8988T (cell line): ENCODE measurements around the gene KCNQ1OT1.

Source experiments
- DNase-seq: peaks from one replicate; pipeline ENCODE4 v3.0.0; 2011

The KCNQ1OT1 gene

GRCh38 chr11:2701898-2702434, 2.2 kb upstream of the KCNQ1OT1 start:
- DNase-seq, result no peak

- DNase-seq, result no peak
Measured at GRCh38 chr11:2701230-2701629, 1.4 kb upstream of the KCNQ1OT1 start.

DNA sequence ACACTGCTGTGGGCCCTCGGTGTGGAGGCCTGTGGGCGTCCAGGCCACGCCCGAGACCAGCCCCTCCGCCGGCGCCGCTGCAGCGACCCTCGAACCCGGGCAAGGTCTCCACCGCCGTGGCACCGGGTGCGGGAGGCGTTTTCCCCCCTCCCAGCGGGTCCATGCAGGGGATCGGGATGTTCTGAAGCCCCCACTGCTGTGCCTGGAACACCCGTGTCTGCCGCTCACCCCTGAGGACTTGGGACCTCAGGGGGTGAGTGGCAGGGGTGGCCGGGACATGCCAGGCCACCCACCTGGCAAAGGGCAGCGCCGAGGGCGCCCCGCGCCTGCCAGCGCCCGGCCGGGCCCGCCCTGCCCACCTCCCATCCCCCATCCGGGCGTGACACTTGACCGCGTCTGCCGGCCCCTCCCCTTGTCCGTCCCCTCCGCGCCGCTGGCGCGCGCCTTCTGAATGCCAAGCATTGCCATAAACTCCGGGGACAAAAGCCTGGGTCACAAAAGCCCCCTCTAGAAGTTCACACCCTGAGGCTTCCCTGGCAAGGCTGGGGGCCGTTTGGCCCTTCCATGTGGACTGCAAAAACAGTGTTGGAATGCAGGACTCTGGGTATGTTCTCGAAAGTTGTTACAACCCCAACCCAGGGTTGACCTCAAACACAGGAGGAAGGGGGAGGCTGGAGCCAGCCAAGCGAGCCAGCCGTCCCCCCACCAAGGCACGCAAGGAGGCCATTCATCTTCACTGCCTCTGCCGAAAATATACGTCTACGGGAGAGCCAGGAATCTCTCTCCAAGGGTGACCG, 819 bp upstream of the KCNQ1OT1 start:
- DNase-seq, result no peak

DNA sequence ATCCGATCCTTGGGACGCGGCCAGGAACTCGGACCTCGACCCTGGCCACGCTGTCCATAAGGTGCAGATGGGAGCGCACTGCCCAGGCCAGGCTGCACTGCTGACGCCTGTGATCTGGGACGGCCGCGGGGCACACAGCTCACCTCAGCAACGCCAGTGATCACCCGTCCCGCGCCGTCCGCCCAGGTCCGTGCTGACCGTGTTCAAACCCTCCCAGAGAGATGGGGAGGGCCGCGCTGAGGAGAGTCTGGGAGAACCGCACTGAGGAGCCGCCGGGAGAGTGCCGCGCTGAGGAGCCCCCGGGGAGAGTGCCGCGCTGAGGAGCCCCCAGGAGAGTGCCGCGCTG, 636 bp downstream of the KCNQ1OT1 start:
- no peak for DNase-seq

DNA sequence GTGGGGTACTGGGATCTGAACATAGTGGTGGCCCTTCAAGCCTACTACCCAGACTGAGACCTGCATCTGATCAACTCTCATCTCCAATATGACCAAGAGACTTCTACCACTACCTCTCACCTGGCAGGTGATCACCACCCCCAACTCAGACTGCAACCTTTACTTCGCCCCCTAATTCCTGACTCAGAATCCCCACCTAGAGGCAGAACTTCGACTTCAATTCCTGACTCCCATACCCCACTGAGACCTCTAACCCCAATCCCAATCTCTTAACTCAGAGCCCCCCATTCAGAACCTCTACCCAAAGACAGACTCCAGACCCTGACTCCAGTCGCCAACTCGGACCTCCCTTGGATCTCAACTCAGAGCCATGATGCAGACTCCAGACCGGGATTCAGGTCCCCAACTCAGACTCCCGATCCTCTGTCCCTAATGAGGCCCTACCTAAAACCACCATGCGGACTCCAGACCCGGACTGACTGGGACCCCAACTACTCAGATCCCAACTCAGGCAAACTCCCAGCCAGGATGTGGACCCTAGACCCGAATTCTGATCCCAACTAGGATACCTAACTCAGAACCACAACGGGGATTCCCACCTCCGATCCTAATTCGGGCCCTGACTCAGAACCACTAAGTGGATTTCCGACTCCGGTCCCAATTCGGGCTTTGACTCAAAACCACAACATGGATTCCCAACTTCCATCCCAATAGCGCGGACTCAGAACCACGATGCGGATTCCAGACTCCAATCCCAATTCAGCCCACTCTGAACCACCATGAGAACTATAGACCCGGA, 1.2 kb downstream of the KCNQ1OT1 start:
- DNase-seq, result no peak

DNA sequence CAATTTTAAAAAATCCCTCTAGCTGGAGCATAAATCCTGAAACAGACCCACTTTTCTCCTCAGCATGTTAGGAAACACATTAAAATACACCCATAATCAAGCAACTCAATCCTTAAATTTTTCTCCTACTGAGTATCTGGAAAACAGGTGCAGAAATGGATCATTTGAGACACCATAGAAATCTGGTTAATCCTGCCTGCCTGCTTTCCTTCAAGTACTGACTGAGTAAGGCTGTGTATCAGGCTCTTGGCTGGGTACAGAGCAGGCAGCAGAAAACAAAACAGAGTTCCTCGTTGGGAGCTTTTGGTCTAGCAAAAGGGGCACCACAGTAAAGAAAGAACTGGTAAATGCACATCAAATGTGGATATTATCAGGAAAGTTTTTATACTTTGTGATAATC, 1.9 kb downstream of the KCNQ1OT1 start:
- DNase-seq, result no peak

DNA sequence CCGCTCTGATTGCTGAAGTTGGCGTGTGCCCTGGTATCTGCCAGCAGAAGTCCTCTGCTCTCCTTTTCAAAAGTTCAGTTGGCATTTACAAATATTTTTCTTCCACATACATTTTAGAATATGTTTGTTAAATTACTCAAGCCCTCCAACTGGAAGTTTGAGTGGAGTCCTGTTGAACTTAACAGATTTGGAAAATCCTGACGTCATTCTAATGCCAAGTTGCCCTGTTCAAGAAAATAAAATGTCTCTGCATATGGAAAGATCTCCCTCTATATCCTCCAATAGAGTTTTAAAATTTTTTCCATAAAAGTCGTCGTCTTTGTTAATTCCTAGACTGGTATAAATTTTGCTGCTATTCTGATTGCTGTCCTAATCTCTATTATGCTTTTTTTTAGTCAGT, 3.3 kb downstream of the KCNQ1OT1 start:
- no peak for DNase-seq

GRCh38 chr11:2694995-2695939, 4.5 kb downstream of the KCNQ1OT1 start:
- no peak for DNase-seq

GRCh38 chr11:2694495-2694894, 5.3 kb downstream of the KCNQ1OT1 start:
- no peak for DNase-seq

DNA sequence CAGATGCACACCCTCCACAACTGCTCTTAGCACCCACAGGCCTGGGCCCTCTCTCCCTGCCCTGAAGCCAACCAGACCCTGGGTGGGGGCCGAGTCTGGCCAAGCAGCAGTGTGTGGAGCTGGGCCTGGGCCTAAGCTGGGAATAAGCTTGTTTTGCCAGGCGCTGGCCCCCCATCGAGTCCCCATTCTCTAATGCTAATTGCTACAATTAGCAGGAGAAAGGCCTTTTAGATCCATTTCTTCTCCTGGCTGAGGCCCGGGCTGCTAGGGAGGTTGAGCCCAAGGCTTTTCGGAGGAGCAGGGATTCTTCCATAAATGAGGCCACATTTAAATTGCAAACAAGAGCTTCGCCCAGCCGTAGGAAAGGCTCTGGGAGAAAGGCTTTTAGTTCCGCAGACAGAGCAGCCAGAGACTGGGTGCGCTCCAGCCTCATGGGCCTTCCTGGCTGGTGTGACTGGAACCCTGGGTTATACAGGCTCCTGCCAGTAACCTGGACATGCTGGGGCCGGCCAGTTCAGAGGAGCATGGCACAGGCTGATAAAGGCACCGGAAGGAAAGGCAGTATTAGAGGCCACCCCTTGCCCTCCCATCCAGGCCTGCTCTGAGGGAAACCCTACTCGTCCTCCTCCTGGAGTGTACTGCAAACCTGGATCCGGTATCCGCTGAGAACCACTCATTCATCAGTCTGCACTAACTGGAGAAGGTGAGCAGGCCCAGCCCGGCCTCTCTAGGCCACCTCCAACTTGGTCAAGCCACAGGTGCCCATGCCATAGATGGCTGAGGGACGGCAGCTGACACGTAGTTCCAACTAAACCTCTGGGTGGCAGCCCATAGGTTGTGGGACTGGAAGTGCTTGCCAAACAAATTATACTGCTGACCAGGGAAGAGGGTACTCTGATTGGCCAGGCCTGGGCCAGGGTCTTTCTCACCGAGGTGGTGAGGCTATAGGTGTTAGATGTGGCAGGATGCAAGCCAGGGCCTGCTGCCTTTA, 6.2 kb downstream of the KCNQ1OT1 start:
- no peak for DNase-seq

GRCh38 chr11:2691991-2692875, 7.6 kb downstream of the KCNQ1OT1 start:
- peak; percentile 79 for DNase-seq

DNA sequence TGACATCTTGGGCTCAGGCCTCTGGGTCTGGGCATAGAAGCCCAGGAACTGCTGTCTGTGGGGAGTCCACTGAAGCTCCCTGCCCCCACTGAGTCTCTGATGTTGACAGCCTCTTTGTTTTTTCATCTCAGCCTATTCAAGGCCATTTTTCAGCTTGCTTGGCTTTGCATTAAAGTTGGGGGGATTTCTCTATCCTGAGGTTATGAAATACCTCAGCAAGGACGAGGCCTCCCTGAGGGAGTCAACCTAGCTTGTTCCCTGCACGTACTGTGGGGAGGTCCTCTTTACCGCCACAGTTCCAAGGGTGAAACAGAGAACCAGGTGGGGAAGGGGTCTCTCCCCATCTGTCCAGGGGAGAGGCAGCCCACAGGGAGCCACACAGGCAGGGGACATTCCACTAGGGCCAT, 8.4 kb downstream of the KCNQ1OT1 start:
- DNase-seq, result no peak

DNA sequence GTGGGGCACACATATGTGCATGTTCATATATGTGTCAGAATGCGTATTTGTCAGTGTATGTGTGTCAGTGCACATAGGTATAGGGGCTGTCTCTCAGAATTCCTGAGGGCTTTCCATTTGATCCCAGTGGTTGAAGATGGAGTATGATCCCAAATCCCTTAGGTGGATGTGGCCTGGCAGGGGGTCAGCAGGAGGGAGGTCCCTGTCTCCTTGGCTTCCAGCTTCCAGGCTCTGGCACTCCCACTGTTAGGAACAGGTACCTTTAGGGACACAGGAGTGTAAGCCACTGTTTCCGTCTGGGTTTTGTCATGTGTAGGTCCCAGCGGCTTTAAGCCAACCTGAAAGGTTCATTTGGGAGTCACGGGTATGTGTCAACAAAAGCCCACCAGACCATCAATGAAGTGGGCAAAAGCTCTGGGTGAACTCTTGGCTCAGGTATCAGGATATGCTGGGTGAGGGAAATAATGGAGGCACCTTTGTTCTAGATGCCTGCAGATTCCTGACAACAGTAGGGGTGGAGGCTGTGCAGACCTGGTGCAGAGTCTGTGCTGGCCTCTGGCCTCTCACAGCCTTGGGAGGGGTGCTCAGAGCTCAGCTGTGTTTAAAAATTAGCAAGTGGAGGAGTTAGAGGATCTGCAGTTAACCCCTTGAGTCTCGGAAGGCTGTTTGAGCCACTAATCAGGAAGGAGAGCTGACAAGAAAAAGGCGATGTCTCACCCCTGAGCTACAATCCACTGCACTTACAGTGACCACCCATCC, 9.0 kb downstream of the KCNQ1OT1 start:
- no peak for DNase-seq

- no peak for DNase-seq
Measured at GRCh38 chr11:2689651-2690575, 9.9 kb downstream of the KCNQ1OT1 start.

- no peak for DNase-seq
Measured at GRCh38 chr11:2688381-2689231, 11.2 kb downstream of the KCNQ1OT1 start.

GRCh38 chr11:2687782-2688191, 12.0 kb downstream of the KCNQ1OT1 start:
- DNase-seq, result no peak

DNA sequence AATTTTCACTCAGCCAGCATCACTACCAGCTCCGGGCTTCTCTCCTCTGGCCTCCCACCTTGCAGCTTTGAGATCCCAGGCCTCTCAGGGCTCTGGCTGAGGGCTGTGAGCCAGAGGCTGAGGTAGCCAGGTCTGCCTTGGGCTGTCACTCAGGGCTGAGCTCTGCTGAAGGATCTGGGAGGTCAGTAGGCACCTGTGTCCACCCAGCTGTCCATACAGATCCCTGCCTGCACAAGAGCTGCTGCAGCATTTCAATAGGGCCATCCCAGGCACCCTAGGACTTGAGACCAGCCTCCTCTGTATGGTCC, 12.6 kb downstream of the KCNQ1OT1 start:
- no peak for DNase-seq
